Measurements from ENCODE around the gene ARL2. TPM values are rescaled to one million over a fixed set of nuclear protein-coding genes. Genes with fewer than 3 reads are reported as not detected.

ARL2 gene
- total and polyA plus RNA-seq, 10 donors = 44.5 to 110 (median 58.9) TPM

DNA sequence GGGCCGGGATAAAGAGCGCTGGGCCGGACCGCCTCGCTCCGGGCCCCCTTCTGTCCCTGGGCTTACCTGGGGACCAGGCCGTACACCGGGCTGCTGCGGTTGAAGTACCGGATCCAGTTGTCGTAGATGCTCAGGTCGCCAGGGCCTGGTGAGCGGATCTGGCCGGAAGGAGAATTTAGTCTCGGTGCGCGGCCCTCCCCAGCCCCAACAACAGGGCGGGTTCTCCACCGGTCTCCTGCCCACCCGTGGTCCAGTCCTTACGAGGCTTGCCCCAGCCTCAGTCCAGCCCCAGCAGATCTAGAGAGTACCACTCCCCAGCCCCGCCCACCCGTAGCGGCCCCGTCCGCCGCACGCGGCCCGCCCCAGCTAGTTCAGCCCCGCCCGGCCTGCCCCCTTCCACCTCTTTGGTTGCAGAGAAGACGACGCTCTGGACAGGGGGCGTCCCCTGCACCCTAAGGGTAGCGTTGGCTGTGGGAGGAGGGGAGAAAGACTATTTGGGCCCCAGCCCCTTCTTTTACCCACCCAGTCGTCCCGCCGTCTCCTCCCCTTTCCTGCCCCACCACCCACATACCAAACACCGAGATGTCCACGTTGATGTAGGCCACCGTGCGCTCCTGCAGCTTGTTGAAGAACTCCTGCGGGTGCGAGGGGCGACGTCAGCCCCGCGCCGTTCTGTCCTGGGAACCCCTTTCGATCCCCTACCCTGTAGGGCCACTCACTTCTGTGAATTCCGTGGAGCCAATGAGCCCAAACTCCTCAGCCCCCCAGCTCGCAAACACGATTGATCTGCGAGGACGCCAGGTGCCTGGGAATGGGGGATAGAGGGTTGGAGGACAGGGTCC, 33.8 kb downstream of the ARL2 start:
- no peaks in the 10 kb centered on the region for H3K27me3 ChIP-seq (replicated peaks in 1 of 7)
- intact Hi-C loops (cut with DNase I; ENCODE audit: low total_unique reads) = no loop called here
- H3K4me3 ChIP-seq = peak overlapping the region; percentile 32 to 75 (median 48)
- H3K36me3 ChIP-seq = peaks cover 0 to 25% (median 9%) of the 10 kb centered on the region in 6 donors
- 14 to 34% (median 21%) methylated on average over 38 to 56 of the region's 56 CpGs for WGBS, 5 donors
- peaks cover 0 to 59% (median 36%) of the 10 kb centered on the region in 6 donors for H3K4me1 ChIP-seq
- DNase-seq = peak; percentile 85
- TF ChIP-seq POLR2A (IDR thresholded peaks at IDR 0.05) = no peak
- TF ChIP-seq POLR2AphosphoS5 (IDR thresholded peaks at IDR 0.05) = peak in 2 of 3 donors; percentile 18 to 45
- H3K27ac ChIP-seq = peak overlapping the region; percentile 19 to 84 (median 62)
- no peaks in the 10 kb centered on the region for H3K9me3 ChIP-seq

- Histone ChIP-seq H3K4me3 (no peak overlapping the region), H3K4me1 (peaks cover 3 to 36% (median 25%) of the 10 kb centered on the region in 6 donors), H3K27ac (no peak overlapping the region), H3K36me3 (no peaks in the 10 kb centered on the region), H3K9me3 (no peaks in the 10 kb centered on the region), H3K27me3 (replicated peaks in 1 of 7) (no peaks in the 10 kb centered on the region)
- no peak for DNase-seq
- intact Hi-C loops (cut with DNase I; ENCODE audit: low total_unique reads) = no loop called here
- TF ChIP-seq CTCF (IDR thresholded peaks at IDR 0.05 in 8 of 11, conservative IDR thresholded peaks at IDR 0.05 in 3 of 11) (no peak), POLR2AphosphoS5 (IDR thresholded peaks at IDR 0.05) (no peak), POLR2A (IDR thresholded peaks at IDR 0.05) (no peak)
- 80 to 85% (median 82%) methylated on average over 9 of the region's 9 CpGs for WGBS, 5 donors
These were observed 37.5 kb downstream of the ARL2 start for GRCh38 chr11:65051398-65051858.

DNA sequence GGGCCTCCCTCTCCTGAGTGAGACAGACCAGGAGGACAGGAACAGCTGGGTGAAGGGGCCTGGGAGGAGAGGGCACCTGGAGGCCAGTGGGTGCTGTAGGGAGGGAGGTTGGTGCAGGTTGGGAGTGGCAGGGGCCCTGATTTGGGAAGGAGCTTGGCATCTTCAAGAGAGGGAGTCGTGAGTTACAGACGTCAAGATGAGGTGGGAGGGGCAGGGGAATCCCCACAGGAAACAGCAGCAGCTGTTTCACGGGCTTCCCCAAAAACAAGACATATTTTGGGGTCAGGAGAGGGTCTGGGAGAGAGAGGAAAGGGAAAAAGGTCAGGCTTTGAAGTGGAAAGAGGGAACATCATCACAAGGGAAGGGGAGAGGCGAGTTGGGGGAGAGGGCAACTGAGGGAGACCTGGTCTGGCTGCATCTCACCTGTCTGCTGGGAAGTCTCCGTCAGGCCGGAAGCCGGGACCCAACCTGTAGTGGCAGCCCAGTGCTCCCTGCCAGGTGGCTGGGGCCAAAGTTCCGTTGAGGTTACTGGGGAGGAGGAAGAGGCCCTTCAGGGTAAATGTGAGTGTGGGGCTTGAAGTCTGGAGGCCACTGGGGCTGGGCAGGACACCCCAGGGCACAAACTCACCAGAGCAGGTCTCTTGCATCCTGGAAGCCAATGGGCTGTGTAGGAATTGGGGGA, 40.0 kb downstream of the ARL2 start:
- DNase-seq = no peak
- Histone ChIP-seq H3K4me1 (peaks cover 0 to 13% (median 6%) of the 10 kb centered on the region in 6 donors), H3K36me3 (no peaks in the 10 kb centered on the region), H3K4me3 (no peak overlapping the region), H3K9me3 (no peaks in the 10 kb centered on the region), H3K27ac (no peak overlapping the region), H3K27me3 (replicated peaks in 1 of 7) (no peaks in the 10 kb centered on the region)
- TF ChIP-seq POLR2A (IDR thresholded peaks at IDR 0.05) (no peak), CTCF (IDR thresholded peaks at IDR 0.05 in 8 of 11, conservative IDR thresholded peaks at IDR 0.05 in 3 of 11) (no peak), POLR2AphosphoS5 (IDR thresholded peaks at IDR 0.05) (no peak)
- WGBS, 5 donors = 8 to 25% (median 17%) methylated on average over 8 of the region's 8 CpGs
- intact Hi-C loops (cut with DNase I; ENCODE audit: low total_unique reads) = no loop called here

DNA sequence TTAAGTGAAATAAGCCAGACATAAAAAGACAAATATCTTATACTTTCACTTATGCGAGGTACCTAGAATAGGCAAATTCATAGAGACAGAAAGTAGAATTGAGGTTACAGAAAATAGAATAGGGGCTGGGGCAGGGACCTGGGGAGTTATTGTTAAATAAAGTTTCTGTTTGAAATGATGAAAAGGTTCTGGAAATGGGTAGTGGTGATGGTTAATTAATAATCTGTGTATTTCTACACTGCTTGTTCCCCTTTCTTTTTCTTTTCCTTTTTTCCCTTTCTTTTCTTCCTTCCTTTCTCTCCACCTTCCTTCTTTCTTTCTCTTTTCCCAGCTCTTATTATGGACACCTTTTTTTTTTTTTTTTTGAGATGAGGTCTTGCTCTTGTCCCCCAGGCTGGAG, 41.6 kb downstream of the ARL2 start:
- WGBS, 5 donors = 73 to 82% (median 77%) methylated on average over 1 of the region's 1 CpG

More for the DNA sequence above, 41.6 kb downstream of the ARL2 start:
- no peak for TF ChIP-seq POLR2AphosphoS5 (IDR thresholded peaks at IDR 0.05)
- TF ChIP-seq CTCF (IDR thresholded peaks at IDR 0.05 in 8 of 11, conservative IDR thresholded peaks at IDR 0.05 in 3 of 11) = no peak
- TF ChIP-seq POLR2A (IDR thresholded peaks at IDR 0.05) = no peak
- Histone ChIP-seq H3K9me3 (no peaks in the 10 kb centered on the region), H3K4me3 (no peak overlapping the region), H3K36me3 (no peaks in the 10 kb centered on the region), H3K27ac (no peak overlapping the region), H3K4me1 (peaks cover 0 to 13% (median 6%) of the 10 kb centered on the region in 6 donors), H3K27me3 (replicated peaks in 1 of 7) (no peaks in the 10 kb centered on the region)
- no peak for DNase-seq
- intact Hi-C loops (cut with DNase I; ENCODE audit: low total_unique reads) = no loop called here
